ENCODE measurements around the gene FBLN1.
"Not testable (repeated sequence)": the region's sequence is repeated elsewhere in the genome, so short reads cannot be mapped to it uniquely, and the experiment has no call there.

The FBLN1 gene

GRCh38 chr22:45587638-45588505, 85.2 kb downstream of the FBLN1 start:
- DNase-seq, result no peak

GRCh38 chr22:45589556-45589955, 86.9 kb downstream of the FBLN1 start:
- no peak for DNase-seq

- no peak for DNase-seq
Measured at GRCh38 chr22:45590262-45590661, 87.6 kb downstream of the FBLN1 start.

- DNase-seq, result not testable (repeated sequence)
Measured at GRCh38 chr22:45591633-45592213, 89.0 kb downstream of the FBLN1 start.

GRCh38 chr22:45594123-45594941, 91.6 kb downstream of the FBLN1 start:
- DNase-seq, result no peak

GRCh38 chr22:45597460-45598192, 94.9 kb downstream of the FBLN1 start:
- DNase-seq, result no peak

- DNase-seq, result no peak
Measured at GRCh38 chr22:45598596-45599217, 96.0 kb downstream of the FBLN1 start.

- no peak for DNase-seq
Measured at GRCh38 chr22:45599836-45600577, 97.3 kb downstream of the FBLN1 start.

- no peak for DNase-seq
Measured at GRCh38 chr22:45600790-45601730, 98.4 kb downstream of the FBLN1 start.

- no peak for DNase-seq
Measured at GRCh38 chr22:45602004-45602733, 99.5 kb downstream of the FBLN1 start.

GRCh38 chr22:45602824-45603595, 100.3 kb downstream of the FBLN1 start:
- DNase-seq, result peak in 1 of 2 donors; percentile 14

GRCh38 chr22:45603619-45604018, 100.9 kb downstream of the FBLN1 start:
- DNase-seq, result no peak

- not testable (repeated sequence) for DNase-seq
Measured at GRCh38 chr22:45608045-45608444, 105.4 kb downstream of the FBLN1 start.

GRCh38 chr22:45608763-45609180, 106.1 kb downstream of the FBLN1 start:
- peak in 1 of 2 donors; percentile 11 for DNase-seq

GRCh38 chr22:45612451-45612901, 109.8 kb downstream of the FBLN1 start:
- DNase-seq, result peak in 1 of 2 donors; percentile 15

GRCh38 chr22:45612940-45613339, 110.3 kb downstream of the FBLN1 start:
- no peak for DNase-seq

- no peak for DNase-seq
Measured at GRCh38 chr22:45615364-45615763, 112.7 kb downstream of the FBLN1 start.

GRCh38 chr22:45616432-45616831, 113.7 kb downstream of the FBLN1 start:
- DNase-seq, result no peak

- DNase-seq, result no peak
Measured at GRCh38 chr22:45617948-45618347, 115.3 kb downstream of the FBLN1 start.
